Measurements from ENCODE around the gene GSAP. TPM values are rescaled to one million over a fixed set of nuclear protein-coding genes. Genes with fewer than 3 reads are reported as not detected.

Gene GSAP
- total RNA-seq, 3 donors from 2014 or later = 1.6 to 2.6 (median 1.8) TPM

- Mint-ChIP-seq H3K4me3 (no peak overlapping the region), H3K36me3 (ENCODE audit: insufficient read depth) (peaks cover 54% of the 10 kb centered on the region), H3K27me3 (ENCODE audit: low read depth) (no peaks in the 10 kb centered on the region), H3K9me3 (no peaks in the 10 kb centered on the region), H3K4me1 (ENCODE audit: low read depth) (peaks cover 1% of the 10 kb centered on the region)
- DNase-seq (no peak), ATAC-seq (no peak)
These were observed 105.2 kb downstream of the GSAP start for GRCh38 chr7:77310982-77311381.

DNA sequence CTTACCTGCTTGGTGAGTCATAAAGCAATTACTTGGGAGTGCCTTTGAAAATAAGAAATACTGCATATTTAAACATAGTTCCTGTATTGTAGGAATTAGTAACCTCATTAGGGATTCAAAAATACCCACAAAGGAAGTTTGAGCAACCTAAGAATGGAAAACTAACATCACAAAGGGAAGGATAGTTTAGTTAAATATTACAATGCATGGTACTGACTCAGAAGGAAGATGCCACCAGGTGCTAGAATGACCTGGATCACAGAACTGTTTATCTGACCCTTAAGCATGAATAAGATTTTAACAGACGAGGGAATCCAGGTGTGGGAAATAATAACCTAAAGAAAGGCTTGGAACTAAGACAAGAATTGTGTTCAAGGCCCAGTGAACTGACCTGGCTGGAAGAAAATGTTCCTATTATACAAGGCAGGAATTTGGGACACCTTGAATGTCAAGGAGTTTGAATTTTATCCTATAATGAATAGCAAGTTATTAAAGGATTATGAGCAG lies 106.4 kb downstream of the GSAP start:
- DNase-seq (no peak), ATAC-seq (no peak)
- Mint-ChIP-seq H3K36me3 (ENCODE audit: insufficient read depth) (peaks cover 47% of the 10 kb centered on the region), H3K4me3 (no peak overlapping the region), H3K27me3 (ENCODE audit: low read depth) (no peaks in the 10 kb centered on the region), H3K4me1 (ENCODE audit: low read depth) (peaks cover 1% of the 10 kb centered on the region), H3K9me3 (peaks cover 3% of the 10 kb centered on the region)

DNA sequence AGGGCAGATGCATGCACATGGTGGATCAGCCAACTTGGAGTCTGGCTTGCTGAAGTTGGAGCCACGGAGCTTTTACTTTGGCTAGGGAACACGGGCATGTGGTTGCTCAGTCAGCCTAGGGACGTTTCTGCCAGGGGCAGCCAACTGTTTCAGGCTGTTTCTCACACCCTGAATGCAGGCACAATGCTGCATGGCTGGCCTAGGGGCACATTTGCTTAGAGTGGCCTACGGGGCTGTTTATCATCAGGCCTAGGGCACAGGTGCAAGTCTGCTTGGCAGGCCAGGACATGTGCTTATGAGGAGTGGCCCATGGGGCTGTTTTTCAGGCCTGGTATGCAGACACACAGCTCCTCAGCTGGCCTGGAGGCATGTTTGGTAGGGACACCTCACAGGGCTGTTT lies 107.4 kb downstream of the GSAP start:
- no peaks in the 10 kb centered on the region for H3K27me3 Mint-ChIP-seq (ENCODE audit: low read depth)
- peaks cover 5% of the 10 kb centered on the region for H3K9me3 Mint-ChIP-seq
- DNase-seq = no peak
- H3K36me3 Mint-ChIP-seq (ENCODE audit: insufficient read depth) = peaks cover 48% of the 10 kb centered on the region
- H3K4me1 Mint-ChIP-seq (ENCODE audit: low read depth) = peaks cover 1% of the 10 kb centered on the region
- no peak for ATAC-seq
- no peak overlapping the region for H3K4me3 Mint-ChIP-seq

- Mint-ChIP-seq H3K4me1 (ENCODE audit: low read depth) (peaks cover 1% of the 10 kb centered on the region), H3K36me3 (ENCODE audit: insufficient read depth) (peaks cover 51% of the 10 kb centered on the region), H3K27me3 (ENCODE audit: low read depth) (no peaks in the 10 kb centered on the region), H3K9me3 (peaks cover 20% of the 10 kb centered on the region), H3K4me3 (no peak overlapping the region)
- DNase-seq = no peak
- no peak for ATAC-seq
These were observed 109.7 kb downstream of the GSAP start for GRCh38 chr7:77306231-77307067.

DNA sequence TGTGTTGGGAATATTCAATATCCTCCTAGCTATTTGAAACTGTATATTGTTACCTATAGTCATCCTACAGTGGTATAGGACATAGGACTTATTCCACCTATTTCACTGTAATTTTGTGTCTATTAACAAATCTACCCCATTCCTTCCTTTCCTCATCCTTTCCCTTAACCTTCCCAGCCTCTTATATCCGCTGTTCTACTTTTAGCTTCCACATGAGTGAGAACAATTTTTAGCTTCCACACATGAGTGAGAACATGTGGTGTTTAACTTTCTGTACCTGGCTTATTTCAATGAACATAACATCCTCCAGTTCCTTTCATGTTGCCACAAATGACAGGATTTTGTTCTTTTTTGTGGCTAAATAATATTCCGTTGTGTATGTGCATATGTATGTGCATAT lies 120.6 kb downstream of the GSAP start:
- Mint-ChIP-seq H3K9me3 (peaks cover 23% of the 10 kb centered on the region), H3K36me3 (ENCODE audit: insufficient read depth) (peaks cover 35% of the 10 kb centered on the region), H3K4me1 (ENCODE audit: low read depth) (no peaks in the 10 kb centered on the region), H3K4me3 (no peak overlapping the region), H3K27me3 (ENCODE audit: low read depth) (no peaks in the 10 kb centered on the region)
- DNase-seq (no peak), ATAC-seq (no peak)

GRCh38 chr7:77293046-77293445 lies 123.1 kb downstream of the GSAP start:
- ATAC-seq (no peak), DNase-seq (no peak)
- H3K27me3 Mint-ChIP-seq (ENCODE audit: low read depth) = no peaks in the 10 kb centered on the region
- no peaks in the 10 kb centered on the region for H3K4me1 Mint-ChIP-seq (ENCODE audit: low read depth)
- peaks cover 11% of the 10 kb centered on the region for H3K9me3 Mint-ChIP-seq
- H3K36me3 Mint-ChIP-seq (ENCODE audit: insufficient read depth) = peaks cover 43% of the 10 kb centered on the region
- H3K4me3 Mint-ChIP-seq = no peak overlapping the region

DNA sequence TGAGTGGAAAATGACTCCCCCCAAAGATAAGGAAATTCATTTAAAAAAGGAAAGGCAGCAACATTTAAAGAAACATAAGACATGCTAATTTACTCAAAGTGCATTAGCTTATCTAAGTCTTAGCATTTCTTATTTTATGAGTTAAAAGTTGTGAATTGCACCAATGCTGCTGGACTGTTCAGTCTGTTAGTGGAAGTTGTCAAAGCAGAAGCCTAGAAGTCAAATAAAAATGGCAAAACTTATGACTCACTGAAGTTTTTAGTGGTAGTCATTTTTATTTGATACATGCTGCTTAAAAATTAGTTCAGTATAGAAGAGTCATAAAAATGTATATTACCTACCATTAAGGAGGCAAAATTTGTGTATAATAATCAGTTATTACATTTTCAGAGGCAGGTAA lies 125.7 kb downstream of the GSAP start:
- ATAC-seq (no peak), DNase-seq (no peak)
- no peak overlapping the region for H3K4me3 Mint-ChIP-seq
- H3K36me3 Mint-ChIP-seq (ENCODE audit: insufficient read depth) = peaks cover 48% of the 10 kb centered on the region
- peaks cover 6% of the 10 kb centered on the region for H3K9me3 Mint-ChIP-seq
- no peaks in the 10 kb centered on the region for H3K27me3 Mint-ChIP-seq (ENCODE audit: low read depth)
- no peaks in the 10 kb centered on the region for H3K4me1 Mint-ChIP-seq (ENCODE audit: low read depth)

GRCh38 chr7:77289387-77289786 lies 126.8 kb downstream of the GSAP start:
- H3K36me3 Mint-ChIP-seq (ENCODE audit: insufficient read depth) = peaks cover 48% of the 10 kb centered on the region
- no peaks in the 10 kb centered on the region for H3K4me1 Mint-ChIP-seq (ENCODE audit: low read depth)
- H3K4me3 Mint-ChIP-seq = no peak overlapping the region
- no peak for DNase-seq
- H3K27me3 Mint-ChIP-seq (ENCODE audit: low read depth) = no peaks in the 10 kb centered on the region
- ATAC-seq = no peak
- H3K9me3 Mint-ChIP-seq = peaks cover 6% of the 10 kb centered on the region

GRCh38 chr7:77288676-77289320 lies 127.4 kb downstream of the GSAP start:
- H3K27me3 Mint-ChIP-seq (ENCODE audit: low read depth) = no peaks in the 10 kb centered on the region
- H3K9me3 Mint-ChIP-seq = peaks cover 6% of the 10 kb centered on the region
- no peak overlapping the region for H3K4me3 Mint-ChIP-seq
- H3K36me3 Mint-ChIP-seq (ENCODE audit: insufficient read depth) = peaks cover 50% of the 10 kb centered on the region
- no peak for DNase-seq
- H3K4me1 Mint-ChIP-seq (ENCODE audit: low read depth) = no peaks in the 10 kb centered on the region
- ATAC-seq = no peak

DNA sequence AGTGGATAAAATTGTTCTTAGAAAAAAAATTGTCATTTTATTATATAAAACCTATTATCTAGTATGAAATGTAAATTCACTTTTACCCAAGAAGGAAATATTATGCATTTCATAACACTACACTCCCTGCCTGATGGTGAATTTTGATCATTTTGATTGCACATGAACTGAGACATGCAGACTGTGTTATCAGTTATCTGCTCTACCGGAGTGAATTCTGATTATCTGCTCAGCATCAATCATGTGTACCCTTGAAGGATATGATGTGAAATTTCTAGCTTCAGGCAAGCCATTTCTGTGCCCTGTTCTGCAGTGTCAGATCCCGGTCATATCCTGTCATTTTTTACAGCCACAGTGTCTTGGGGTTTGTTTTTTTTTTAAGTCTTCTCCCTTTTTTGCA lies 131.5 kb downstream of the GSAP start:
- peaks cover 6% of the 10 kb centered on the region for H3K9me3 Mint-ChIP-seq
- ATAC-seq = no peak

DNA sequence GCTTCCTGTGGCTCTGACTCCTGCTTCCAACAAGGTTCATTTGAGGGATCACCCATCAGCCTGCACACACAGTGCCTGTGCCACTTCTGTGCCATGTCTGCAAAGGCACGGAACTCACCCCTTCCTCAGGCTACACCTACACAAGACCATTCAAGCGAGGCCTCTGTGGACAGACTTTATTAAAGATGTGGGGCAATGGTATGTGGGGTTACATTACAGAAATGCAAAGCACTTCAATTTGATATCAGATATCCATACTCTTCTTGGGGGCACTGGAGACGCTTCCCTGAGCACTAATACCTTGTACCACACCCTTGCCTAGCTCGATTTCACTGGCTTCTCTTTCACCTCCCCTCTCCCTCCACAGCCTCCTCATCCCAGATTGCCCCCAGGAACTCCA lies 132.1 kb downstream of the GSAP start:
- no peaks in the 10 kb centered on the region for H3K27me3 Mint-ChIP-seq (ENCODE audit: low read depth)
- H3K36me3 Mint-ChIP-seq (ENCODE audit: insufficient read depth) = peaks cover 34% of the 10 kb centered on the region
- DNase-seq = no peak
- no peak overlapping the region for H3K4me3 Mint-ChIP-seq
- no peaks in the 10 kb centered on the region for H3K4me1 Mint-ChIP-seq (ENCODE audit: low read depth)
- H3K9me3 Mint-ChIP-seq = peaks cover 6% of the 10 kb centered on the region
- ATAC-seq = no peak

More for the DNA sequence above, 131.5 kb downstream of the GSAP start:
- peaks cover 40% of the 10 kb centered on the region for H3K36me3 Mint-ChIP-seq (ENCODE audit: insufficient read depth)
- no peaks in the 10 kb centered on the region for H3K27me3 Mint-ChIP-seq (ENCODE audit: low read depth)
- H3K4me1 Mint-ChIP-seq (ENCODE audit: low read depth) = no peaks in the 10 kb centered on the region
- no peak for DNase-seq
- no peak overlapping the region for H3K4me3 Mint-ChIP-seq

DNA sequence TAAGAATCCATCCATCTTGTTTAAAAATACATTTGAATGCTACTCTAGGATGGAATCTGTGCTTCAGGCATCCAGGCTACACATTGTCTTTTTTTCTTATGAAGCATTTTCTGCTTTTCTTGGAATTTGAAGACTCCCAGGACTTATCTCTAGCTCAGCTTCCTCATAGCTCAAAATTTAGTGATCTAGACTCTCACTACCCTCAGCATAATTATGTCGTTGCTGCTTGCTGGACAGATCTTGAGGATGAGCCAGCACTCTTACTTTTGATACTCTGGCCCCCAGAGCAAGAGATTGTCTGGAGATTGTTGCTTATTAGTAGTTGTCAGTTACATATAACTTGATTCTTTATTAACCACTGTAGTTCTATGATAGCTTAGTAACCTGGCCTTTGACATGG lies 133.3 kb downstream of the GSAP start:
- DNase-seq (no peak), ATAC-seq (no peak)
- H3K4me1 Mint-ChIP-seq (ENCODE audit: low read depth) = no peaks in the 10 kb centered on the region
- no peak overlapping the region for H3K4me3 Mint-ChIP-seq
- no peaks in the 10 kb centered on the region for H3K27me3 Mint-ChIP-seq (ENCODE audit: low read depth)
- H3K36me3 Mint-ChIP-seq (ENCODE audit: insufficient read depth) = peaks cover 26% of the 10 kb centered on the region
- peaks cover 6% of the 10 kb centered on the region for H3K9me3 Mint-ChIP-seq

DNA sequence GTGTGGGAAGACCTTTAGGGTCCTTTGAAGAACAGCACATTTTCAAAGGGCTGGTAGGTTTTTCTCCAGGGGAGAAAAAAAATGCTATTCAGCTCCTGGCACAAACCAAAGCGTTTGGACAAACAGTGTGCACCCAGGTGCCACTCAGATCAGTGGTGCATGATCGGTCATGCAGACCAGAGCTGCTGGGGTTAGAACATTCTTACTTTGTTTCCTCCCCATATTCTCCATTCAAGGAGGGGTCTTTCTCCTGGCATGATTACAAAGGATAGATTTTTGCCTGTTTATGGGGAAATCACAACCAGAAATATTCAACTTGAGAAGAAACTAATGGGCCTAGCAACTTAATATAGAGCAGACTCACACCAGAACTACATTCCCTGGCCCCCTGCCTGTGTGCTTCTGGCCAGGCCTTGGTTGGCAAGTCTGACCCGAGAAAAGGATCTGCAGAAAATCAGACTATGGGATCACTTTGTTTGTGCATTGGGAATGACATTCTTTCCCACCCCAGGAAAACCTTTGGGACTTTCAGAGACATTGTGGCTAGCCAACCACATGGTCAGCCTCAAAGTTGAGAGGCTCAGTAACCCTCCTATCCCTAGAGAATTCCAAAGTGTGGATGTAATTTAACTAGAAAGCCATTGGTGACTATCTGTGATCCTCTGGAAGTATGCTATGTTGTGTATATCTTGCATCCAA lies 134.2 kb downstream of the GSAP start:
- DNase-seq (no peak), ATAC-seq (no peak)
- Mint-ChIP-seq H3K4me1 (ENCODE audit: low read depth) (no peaks in the 10 kb centered on the region), H3K27me3 (ENCODE audit: low read depth) (no peaks in the 10 kb centered on the region), H3K4me3 (no peak overlapping the region), H3K36me3 (ENCODE audit: insufficient read depth) (peaks cover 16% of the 10 kb centered on the region), H3K9me3 (peaks cover 6% of the 10 kb centered on the region)

- ATAC-seq = no peak
- peaks cover 8% of the 10 kb centered on the region for H3K4me1 Mint-ChIP-seq (ENCODE audit: low read depth)
These were observed 140.0 kb downstream of the GSAP start for GRCh38 chr7:77276120-77276519.

More at GRCh38 chr7:77276120-77276519, 140.0 kb downstream of the GSAP start:
- Mint-ChIP-seq H3K4me3 (no peak overlapping the region), H3K36me3 (ENCODE audit: insufficient read depth) (peaks cover 10% of the 10 kb centered on the region), H3K9me3 (no peaks in the 10 kb centered on the region), H3K27me3 (ENCODE audit: low read depth) (no peaks in the 10 kb centered on the region)
- no peak for DNase-seq

All from activated T-cell treated with anti-CD3 and anti-CD28 coated beads, Interleukin-2, amount 50 U/mL, for 4 hours (primary cell).